HG03342 (cell line): ENCODE measurements around the gene SGMS1.
"Not testable (repeated sequence)": the region's sequence is repeated elsewhere in the genome, so short reads cannot be mapped to it uniquely, and the experiment has no call there.

Source experiments
- ATAC-seq: cut with Tn5 transposase; IDR thresholded peaks from one replicate; pipeline ENCODE4 v1.9.1; 2021; ENCODE audit warnings: mild to moderate bottlenecking, moderate library complexity; ENCODE audit not compliant: unreplicated experiment

The SGMS1 gene

DNA sequence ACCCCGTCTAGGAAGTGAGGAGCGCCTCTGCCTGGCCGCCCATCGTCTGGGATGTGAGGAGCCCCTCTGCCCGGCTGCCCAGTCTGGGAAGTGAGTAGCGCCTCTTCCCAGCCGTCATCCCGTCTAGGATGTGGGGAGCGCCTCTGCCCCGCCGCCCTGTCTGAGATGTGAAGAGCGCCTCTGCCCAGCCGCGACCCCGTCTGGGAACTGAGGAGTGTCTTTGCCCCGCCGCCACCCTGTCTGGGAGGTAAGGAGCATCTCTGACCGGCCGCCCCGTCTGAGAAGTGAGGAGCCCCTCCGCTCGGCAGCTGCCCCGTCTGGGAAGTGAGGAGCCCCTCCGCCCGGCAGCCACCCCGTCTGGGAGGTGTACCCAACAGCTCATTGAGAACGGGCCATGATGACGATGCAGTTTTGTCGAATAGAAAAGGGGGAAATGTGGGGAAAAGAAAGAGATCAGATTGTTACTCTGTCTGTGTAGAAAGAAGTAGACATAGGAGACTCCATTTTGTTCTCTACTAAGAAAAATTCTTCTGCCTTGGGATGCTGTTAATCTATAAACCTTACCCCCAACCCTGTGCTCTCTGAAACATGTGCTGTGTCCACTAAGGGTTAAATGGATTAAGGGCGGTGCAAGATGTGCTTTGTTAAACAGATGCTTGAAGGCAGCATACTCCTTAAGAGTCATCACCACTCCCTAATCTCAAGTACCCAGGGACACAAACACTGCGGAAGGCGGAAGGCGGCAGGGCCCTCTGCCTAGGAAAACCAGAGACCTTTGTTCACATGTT is 267.9 kb downstream of the SGMS1 start:
- not testable (repeated sequence) for ATAC-seq

DNA sequence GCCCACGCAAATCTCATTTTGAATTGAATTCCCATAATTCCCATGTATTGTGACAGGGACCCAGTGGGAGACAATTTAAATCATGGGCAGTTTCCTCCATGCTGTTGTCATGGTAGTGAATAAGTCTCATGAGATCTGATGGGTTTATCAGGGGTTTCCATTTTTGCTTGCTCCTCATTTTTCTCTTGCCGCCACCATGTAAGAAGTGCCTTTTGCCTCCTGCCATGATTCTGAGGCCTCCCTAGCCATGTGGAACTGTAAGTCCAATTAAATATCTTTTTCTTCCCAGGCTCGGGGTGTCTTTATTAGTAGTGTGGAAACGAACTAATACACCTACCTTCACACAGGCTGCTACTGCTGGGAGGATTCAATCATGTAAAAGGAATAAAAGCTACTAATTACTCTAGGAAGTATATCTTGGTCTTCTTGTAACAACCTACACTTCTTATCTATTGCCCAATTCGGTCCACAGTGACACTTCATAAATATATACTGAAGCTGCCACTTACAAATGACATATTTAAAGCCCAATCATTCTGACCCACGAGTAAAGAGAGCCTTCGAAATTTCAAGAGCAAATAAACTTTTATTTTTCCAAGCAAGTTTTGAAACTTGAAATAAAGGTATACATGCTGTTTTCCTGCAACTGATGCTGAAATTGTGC is 272.1 kb downstream of the SGMS1 start:
- no peak for ATAC-seq

DNA sequence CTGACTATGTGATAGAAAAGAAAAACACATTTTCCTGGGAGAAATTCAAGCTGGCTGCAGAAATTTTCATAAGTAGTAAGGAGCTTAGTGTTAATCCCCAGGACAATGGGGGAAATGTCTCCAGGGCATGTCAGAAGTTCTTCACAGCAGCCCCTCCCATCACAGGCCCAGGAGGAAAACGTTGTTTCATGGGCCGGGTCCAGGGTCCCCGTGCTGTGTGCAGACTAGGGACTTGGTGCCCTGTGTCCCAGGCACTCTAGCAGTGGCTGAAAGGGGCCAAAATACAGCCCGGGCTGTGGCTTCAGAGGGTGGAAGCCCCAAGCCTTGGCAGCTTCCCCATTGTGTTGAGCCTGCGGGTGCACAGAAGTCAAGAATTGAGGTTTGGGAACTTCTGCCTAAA is 273.4 kb downstream of the SGMS1 start:
- no peak for ATAC-seq

DNA sequence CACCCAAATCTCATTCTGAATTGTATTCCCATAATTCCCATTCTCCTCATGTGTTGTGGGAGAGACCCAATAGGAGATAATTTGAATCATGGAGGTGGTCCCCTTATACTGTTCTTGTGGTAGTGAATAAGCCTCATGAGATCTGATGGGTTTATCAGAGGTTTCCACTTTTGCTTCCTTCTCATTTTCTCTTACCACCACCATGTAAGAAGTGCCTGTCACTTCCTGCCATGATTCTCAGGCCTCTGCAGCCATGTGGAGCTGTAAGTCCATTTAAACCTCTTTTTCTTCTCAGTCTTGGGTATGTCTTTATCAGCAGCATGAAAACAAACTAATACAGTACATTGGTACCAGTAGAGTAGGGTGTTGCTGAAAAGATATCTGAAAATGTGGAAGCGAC is 274.2 kb downstream of the SGMS1 start:
- no peak for ATAC-seq

- ATAC-seq: peak; percentile 95
Observed at GRCh38 chr10:50347394-50347802, 276.4 kb downstream of the SGMS1 start.

GRCh38 chr10:50346942-50347341 is 276.8 kb downstream of the SGMS1 start:
- peak; percentile 19 for ATAC-seq

DNA sequence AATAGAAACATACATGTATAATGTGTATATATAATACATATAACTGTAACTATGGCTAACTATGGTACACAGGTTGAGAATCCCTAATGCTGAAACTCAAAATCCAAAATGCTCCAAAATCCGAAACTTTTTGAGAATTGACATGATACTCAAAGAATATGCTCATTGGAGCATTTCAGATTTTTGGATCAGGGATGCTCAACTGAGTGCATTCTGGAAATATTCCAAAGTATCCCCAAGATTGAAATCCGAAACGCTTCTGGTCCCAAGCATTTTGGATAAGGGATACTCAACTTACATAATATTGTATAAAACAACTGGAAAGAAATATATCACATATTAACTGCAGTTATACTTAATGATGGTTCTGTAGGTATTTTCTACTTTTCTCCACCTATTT is 278.2 kb downstream of the SGMS1 start:
- no peak for ATAC-seq

- no peak for ATAC-seq
Observed at GRCh38 chr10:50343702-50344331, 279.9 kb downstream of the SGMS1 start.

GRCh38 chr10:50341987-50342386 is 281.8 kb downstream of the SGMS1 start:
- ATAC-seq: no peak

GRCh38 chr10:50336140-50336539 is 287.6 kb downstream of the SGMS1 start:
- no peak for ATAC-seq

- no peak for ATAC-seq
Observed at GRCh38 chr10:50335397-50335796, 288.4 kb downstream of the SGMS1 start.

- ATAC-seq: no peak
Observed at GRCh38 chr10:50334273-50334672, 289.5 kb downstream of the SGMS1 start.

DNA sequence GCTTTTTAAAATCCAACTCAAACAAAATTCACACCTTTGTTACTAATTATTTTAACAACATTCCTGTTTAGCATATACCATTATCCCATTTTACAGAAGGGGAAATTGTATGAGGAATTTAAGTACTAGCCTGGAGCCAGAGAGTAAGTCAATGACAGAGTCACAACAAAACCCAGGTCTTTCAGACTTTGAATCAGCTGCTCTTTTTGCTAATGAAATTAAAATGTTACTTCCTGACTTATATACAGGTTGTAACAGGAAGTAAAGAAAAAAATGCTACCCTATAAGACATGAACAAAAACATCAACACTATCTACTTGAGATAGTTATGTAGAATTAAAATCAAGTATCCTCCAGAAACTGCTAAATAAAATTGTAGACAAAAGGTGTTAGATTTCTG is 289.9 kb downstream of the SGMS1 start:
- no peak for ATAC-seq

GRCh38 chr10:50332108-50332842 is 291.5 kb downstream of the SGMS1 start:
- ATAC-seq: no peak

- no peak for ATAC-seq
Observed at GRCh38 chr10:50331486-50331885, 292.3 kb downstream of the SGMS1 start.

DNA sequence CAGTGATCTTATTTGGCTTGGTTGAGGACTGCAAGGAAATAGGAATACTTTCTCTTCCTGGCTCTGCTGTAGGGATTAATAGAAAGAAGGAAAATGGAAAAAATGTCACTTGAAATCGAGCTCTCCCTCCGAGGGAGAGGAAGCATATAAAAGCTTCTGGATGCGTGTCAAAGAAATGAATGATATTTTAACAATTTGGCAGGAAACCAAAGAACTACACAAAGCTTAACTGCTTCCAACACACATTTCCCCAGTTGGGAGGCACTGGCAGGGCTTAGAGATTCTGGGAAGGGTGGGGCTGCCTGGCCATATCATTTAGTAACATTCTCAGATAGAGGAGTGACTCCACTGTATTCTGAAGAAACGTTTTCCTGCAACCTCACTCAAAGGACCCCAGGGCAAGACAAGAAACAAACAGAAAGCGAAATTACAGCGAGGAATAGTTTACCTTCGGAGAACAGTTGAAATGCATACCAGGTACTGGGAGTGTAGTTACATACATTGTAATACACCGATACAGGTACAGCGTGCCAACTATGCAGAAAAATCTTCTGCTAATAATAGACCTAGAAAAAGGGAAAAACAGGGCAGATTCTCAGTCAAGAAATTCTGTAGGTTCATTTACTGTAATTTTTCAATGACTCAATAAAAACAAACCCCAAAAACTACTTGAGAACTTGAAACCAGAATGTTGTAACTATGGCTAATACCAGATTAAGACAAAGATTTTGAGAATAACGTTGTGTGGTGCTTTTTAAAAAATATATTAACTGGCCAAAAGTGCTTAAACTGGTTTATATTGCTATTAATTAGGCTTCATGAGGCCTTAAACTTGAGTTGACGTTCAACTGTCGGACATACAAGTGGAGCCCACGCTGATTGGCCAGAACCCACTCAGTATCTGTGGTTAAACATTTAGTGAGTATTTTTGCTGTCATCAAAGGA is 296.7 kb downstream of the SGMS1 start:
- no peak for ATAC-seq

DNA sequence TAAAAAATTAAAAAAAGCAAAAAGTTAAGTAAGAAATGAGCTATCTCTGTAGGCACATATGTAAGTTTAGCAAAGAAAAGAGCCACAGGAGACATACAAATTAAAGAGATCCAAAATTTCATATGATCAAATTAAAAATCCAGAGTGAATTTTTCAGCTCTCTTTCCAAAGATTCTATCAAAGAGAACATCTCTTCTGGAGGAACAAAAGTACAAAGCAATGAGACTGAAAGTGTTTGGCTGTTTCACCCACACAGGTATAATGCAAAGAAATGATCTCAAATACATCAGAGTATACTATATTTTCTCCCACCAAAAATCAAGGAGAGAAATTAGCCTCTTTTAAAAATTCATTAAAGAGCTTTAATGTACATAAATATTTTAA is 297.6 kb downstream of the SGMS1 start:
- no peak for ATAC-seq

- peak; percentile 84 for ATAC-seq
Observed at GRCh38 chr10:50325449-50326171, 298.1 kb downstream of the SGMS1 start.

GRCh38 chr10:50324680-50325393 is 298.9 kb downstream of the SGMS1 start:
- ATAC-seq: no peak
